ENCODE data around the gene SPTBN1. TPM values are rescaled to one million over a fixed set of nuclear protein-coding genes. Genes with fewer than 3 reads are reported as not detected.
A peak's percentile ranks its signal among the peaks of the same experiment; 100 is the strongest.

Gene SPTBN1
- total and polyA plus RNA-seq, 9 of the 15 experiments (the other 6 are each of a cell fraction or from before 2014, with no cell fraction given): 8.9 to 66.8 (median 31.4) TPM

DNA sequence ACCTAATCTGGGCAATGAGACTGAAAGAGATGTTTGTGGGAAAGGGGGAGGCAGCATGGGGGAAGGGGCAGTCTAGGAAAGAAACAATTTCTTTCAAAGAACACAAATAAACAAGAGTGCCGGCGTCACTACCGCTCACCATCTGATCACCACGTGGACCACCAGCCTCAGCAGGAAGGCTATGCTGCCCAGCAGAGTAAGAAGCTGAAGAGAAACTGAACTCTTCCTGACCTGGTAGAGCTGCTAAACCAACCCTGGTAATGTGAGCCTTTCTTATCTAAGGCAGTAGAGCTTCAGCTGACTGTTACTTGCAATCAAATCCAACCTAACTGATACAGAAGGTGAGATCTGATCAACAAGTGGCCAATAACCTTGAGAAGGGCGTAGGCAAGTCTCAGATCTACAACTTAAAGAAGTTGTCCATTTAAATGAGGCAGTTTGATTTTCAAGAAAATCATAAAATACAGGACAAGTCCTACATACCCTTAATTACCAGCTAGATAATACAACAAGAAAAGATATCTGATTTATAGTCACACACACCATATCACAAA lies 44.2 kb upstream of the SPTBN1 start:
- Histone ChIP-seq H3K27me3 (ENCODE audit: control insufficient read depth in 2 of 2, insufficient read depth in 2 of 2, low read length in 2 of 2) (peaks cover 0 to 4% of the 10 kb centered on the region in 2 experiments; a peak in 2 of 5 replicates), H2AFZ (ENCODE audit: low read depth, low read length) (no peak overlapping the region; the same call in 1 of the 2 replicates), H3K4me3 (no peak overlapping the region), H3K4me2 (ENCODE audit: insufficient read depth, low read length) (no peak overlapping the region), H3K9me3 (replicated peaks; ENCODE audit: control insufficient read depth, insufficient read depth, low read depth, low read length) (no peaks in the 10 kb centered on the region), H3K9me1 (ENCODE audit: control insufficient read depth, insufficient read depth, low read length) (no peaks in the 10 kb centered on the region), H3K9ac (ENCODE audit: insufficient read depth in 1 of 2, low read depth in 2 of 2, low read length in 2 of 2) (no peak overlapping the region), H3K4me1 (replicated peaks in 1 of 2; ENCODE audit: control insufficient read depth in 2 of 2, insufficient read depth in 2 of 2, low read length in 2 of 2) (peaks cover 0 to 10% of the 10 kb centered on the region in 2 experiments; a peak in 2 of 5 replicates), H3K36me3 (ENCODE audit: control insufficient read depth, insufficient read depth, low read length) (no peaks in the 10 kb centered on the region), H4K20me1 (replicated peaks; ENCODE audit: control insufficient read depth, insufficient read depth, low read length) (no peaks in the 10 kb centered on the region), H3K27ac (ENCODE audit: extremely low read depth, low read depth, low read length) (no peak overlapping the region), H3K79me2 (ENCODE audit: control insufficient read depth, insufficient read depth, low read length) (no peaks in the 10 kb centered on the region)
- no TSS peak for BruUV-seq (replicated peaks)
- in situ Hi-C loops (cut with MboI) (no loop called here), intact Hi-C loops (cut with micrococcal nuclease) (no loop called here)
- ATAC-seq (no peak; the same call in 2 of the 3 replicates), DNase-seq (ENCODE audit: extremely low read depth in 1 of 4, low spot score in 3 of 4) (no peak), FAIRE-seq (no peak)
- POLR2A ChIA-PET: no interaction called here
- CTCF ChIA-PET (ENCODE audit: low intra/inter-chr PET ratio): no interaction called here
- WGBS (ENCODE audit: insufficient coverage, low coverage, missing lambda C conversion rate): 8% methylated on average over 5 of the region's 5 CpGs
- TF ChIP-seq SP2 (IDR thresholded peaks at IDR 0.05; ENCODE audit: extremely low read depth, low read depth, low read length, poor library complexity, severe bottlenecking): no peak
- no peak for TF ChIP-seq ZNF644 (tag; IDR thresholded peaks at IDR 0.05; ENCODE audit: low read depth)
- TF ChIP-seq, protein P1, sequence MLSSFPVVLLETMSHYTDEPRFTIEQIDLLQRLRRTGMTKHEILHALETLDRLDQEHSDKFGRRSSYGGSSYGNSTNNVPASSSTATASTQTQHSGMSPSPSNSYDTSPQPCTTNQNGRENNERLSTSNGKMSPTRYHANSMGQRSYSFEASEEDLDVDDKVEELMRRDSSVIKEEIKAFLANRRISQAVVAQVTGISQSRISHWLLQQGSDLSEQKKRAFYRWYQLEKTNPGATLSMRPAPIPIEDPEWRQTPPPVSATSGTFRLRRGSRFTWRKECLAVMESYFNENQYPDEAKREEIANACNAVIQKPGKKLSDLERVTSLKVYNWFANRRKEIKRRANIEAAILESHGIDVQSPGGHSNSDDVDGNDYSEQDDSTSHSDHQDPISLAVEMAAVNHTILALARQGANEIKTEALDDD (IDR thresholded peaks at IDR 0.05): peak; percentile 75; the same call in 1 of the 2 replicates

Data from K562 (cell line).